ENCODE measurements around the gene RNF19B. TPM values are rescaled to one million over a fixed set of nuclear protein-coding genes. Genes with fewer than 3 reads are reported as not detected.

RNF19B gene
- total and polyA plus RNA-seq, 12 donors, result 4.7 to 36.5 (median 23.0) TPM

- H3K4me3 ChIP-seq, result no peak overlapping the region
- no peak for DNase-seq
- 93 to 100% (median 96%) methylated on average over 1 to 9 of the region's 9 CpGs for WGBS, 4 donors
- intact Hi-C loops (cut with DNase I), result no loop called here
- H3K9me3 ChIP-seq (replicated peaks in 1 of 3), result no peaks in the 10 kb centered on the region
- no peak for TF ChIP-seq CTCF (IDR thresholded peaks at IDR 0.05)
- TF ChIP-seq POLR2A (IDR thresholded peaks at IDR 0.05), result no peak
- H3K27ac ChIP-seq, result no peak overlapping the region
- H3K4me1 ChIP-seq (replicated peaks in 1 of 2), result peaks cover 13 to 18% of the 10 kb centered on the region in 2 donors
- H3K27me3 ChIP-seq, result peaks cover under 1% of the 10 kb centered on the region
- no peaks in the 10 kb centered on the region for H3K36me3 ChIP-seq (replicated peaks in 1 of 2)
These were observed 66.6 kb downstream of the RNF19B start for GRCh38 chr1:32898056-32898455.

- Histone ChIP-seq H3K27ac (no peak overlapping the region), H3K36me3 (replicated peaks in 1 of 2) (no peaks in the 10 kb centered on the region), H3K4me1 (replicated peaks in 1 of 2) (peaks cover 16 to 23% of the 10 kb centered on the region in 2 donors), H3K27me3 (peaks cover 7% of the 10 kb centered on the region), H3K4me3 (no peak overlapping the region), H3K9me3 (replicated peaks in 1 of 3) (no peaks in the 10 kb centered on the region)
- 84 to 90% (median 86%) methylated on average over 10 to 11 of the region's 11 CpGs for WGBS, 4 donors
- intact Hi-C loops (cut with DNase I), result no loop called here
- DNase-seq, result no peak
- TF ChIP-seq POLR2A (IDR thresholded peaks at IDR 0.05) (no peak), CTCF (IDR thresholded peaks at IDR 0.05) (no peak)
These were observed 67.2 kb downstream of the RNF19B start for GRCh38 chr1:32897082-32898049.

GRCh38 chr1:32896451-32896850, 68.2 kb downstream of the RNF19B start:
- TF ChIP-seq POLR2A (IDR thresholded peaks at IDR 0.05) (no peak), CTCF (IDR thresholded peaks at IDR 0.05) (no peak)
- H3K27me3 ChIP-seq, result peaks cover 12% of the 10 kb centered on the region
- H3K4me3 ChIP-seq, result no peak overlapping the region
- no peaks in the 10 kb centered on the region for H3K36me3 ChIP-seq (replicated peaks in 1 of 2)
- no peaks in the 10 kb centered on the region for H3K9me3 ChIP-seq (replicated peaks in 1 of 3)
- peaks cover 16 to 19% of the 10 kb centered on the region in 2 donors for H3K4me1 ChIP-seq (replicated peaks in 1 of 2)
- DNase-seq, result peak in 1 of 7 donors; percentile 11
- WGBS, 4 donors, result 83 to 88% (median 85%) methylated on average over 1 to 5 of the region's 5 CpGs
- intact Hi-C loops (cut with DNase I), result no loop called here
- H3K27ac ChIP-seq, result no peak overlapping the region

GRCh38 chr1:32895325-32896215, 69.0 kb downstream of the RNF19B start:
- no peak overlapping the region for H3K27ac ChIP-seq
- H3K4me1 ChIP-seq (replicated peaks in 1 of 2), result peaks cover 11 to 14% of the 10 kb centered on the region in 2 donors
- 93 to 95% (median 94%) methylated on average over 17 to 26 of the region's 26 CpGs for WGBS, 4 donors
- intact Hi-C loops (cut with DNase I), result no loop called here
- DNase-seq, result peak in 2 of 7 donors; percentile 15 to 50
- H3K27me3 ChIP-seq, result peaks cover 12% of the 10 kb centered on the region
- H3K4me3 ChIP-seq, result no peak overlapping the region
- no peaks in the 10 kb centered on the region for H3K36me3 ChIP-seq (replicated peaks in 1 of 2)
- no peaks in the 10 kb centered on the region for H3K9me3 ChIP-seq (replicated peaks in 1 of 3)
- TF ChIP-seq POLR2A (IDR thresholded peaks at IDR 0.05) (no peak), CTCF (IDR thresholded peaks at IDR 0.05) (no peak)
